Superior temporal gyrus (tissue), 1 donor: ENCODE measurements around the gene RFX4.
"Not testable (repeated sequence)": the region's sequence is repeated elsewhere in the genome, so short reads cannot be mapped to it uniquely, and the experiment has no call there.

Experiments used
- DNase-seq: peaks from one replicate; pipeline ENCODE4 v3.0.0-alpha.2; 2016; ENCODE audit errors: extremely low spot score

The RFX4 gene

DNA sequence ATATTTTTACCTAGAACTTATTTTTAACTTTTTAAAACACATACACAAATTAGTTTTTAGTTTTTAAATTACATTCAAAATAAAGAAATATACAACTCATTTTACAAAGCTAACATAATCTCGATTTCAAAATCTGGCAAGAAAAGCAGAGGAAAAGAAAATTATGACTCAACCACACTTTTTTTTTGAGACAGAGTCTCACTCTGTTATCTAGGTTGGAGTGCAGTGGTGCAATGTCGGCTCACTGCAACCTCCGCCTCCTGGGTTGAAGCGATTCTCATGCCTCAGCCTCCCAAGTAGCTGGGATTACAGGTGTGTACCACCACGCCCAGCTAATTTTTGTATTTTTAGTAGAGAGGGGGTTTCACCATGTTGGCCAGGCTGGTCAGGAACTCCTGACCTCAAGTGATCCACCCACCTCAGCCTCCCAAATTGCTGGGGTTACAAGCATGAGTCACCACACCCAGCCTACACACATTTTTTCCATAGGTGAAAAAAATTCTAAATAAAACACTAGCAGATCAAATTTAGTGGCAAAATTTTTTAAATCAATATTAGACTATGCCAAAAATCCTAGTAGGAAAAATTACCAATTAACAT lies 143.9 kb downstream of the RFX4 start:
- DNase-seq = not testable (repeated sequence)

DNA sequence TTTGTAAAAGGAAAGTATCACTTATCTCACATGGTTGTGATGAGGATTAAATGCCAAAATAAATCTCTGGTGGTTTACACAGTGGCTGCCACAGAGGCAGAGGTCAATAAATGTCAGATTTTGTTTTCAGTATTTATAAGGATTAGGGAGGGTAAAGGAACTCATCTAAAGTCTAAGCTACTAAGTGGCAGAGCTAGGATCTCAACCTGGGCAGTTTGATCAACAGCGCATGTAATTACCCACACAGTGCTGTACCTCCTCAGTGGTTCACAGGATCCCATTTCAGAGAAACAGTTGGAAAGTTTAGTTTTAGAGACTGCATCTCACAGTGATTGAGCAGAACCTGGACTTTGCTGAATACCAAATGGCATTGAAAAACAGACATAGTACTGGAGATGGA lies 146.8 kb downstream of the RFX4 start:
- no peak for DNase-seq

DNA sequence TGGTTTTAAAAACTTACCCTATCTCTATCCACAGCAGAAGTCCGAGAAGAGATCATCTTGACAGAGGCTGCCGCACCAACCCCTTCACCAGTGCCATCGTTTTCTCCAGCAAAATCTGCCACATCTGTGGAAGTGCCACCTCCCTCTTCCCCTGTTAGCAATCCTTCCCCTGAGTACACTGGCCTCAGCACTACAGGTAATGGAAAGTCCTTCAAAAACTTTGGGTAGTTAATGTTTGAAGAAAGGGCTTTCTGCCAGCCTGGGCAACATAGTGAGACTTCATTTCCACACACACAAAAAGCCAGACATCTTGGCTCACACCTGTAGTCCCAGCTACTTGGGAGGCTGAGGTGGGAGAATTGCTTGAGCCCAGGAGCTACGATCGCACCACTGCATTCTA lies 150.1 kb downstream of the RFX4 start:
- no peak for DNase-seq

GRCh38 chr12:106733660-106734059 lies 150.9 kb downstream of the RFX4 start:
- no peak for DNase-seq

DNA sequence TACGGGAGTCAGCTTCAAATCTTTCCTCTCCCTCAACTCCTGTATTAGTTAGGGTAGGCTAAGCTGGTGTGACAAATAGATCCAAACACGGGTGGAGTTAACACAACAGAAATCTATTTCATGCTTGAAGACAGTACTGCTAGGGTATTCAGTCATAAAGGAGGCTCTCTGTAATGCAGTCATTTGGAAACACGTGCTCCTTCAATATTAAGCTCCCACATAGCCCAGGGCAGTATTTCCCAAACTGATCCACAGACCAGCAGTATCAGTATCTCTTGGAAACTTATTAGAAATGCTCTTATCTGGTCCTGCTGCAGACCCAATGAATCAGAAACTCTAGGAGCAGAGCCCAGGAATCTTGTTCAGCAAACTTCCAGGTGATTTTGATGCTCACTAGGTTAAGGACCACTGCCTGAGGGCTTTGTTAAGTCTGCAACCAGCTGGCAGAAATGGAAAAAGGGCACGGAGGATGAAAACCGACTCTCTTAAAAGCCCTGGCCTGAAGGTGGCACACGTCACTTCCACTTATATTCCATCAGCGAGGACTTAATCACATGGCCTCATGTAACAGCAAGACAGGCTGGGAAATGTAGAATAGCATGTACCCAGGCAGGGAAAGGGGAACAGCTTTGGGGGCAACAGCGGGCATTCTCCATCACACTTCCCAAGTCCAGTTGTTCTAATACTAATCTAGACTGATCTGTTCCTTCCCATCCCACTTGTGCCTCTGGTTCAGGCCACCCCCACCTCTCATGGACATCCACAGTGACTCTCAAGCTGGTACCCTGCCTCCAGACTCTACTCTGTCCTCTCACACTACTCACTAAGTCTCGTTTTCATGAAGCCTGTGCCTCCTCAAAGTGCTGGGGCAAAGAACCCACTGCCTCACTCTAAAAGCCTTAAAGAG lies 153.5 kb downstream of the RFX4 start:
- DNase-seq = no peak

DNA sequence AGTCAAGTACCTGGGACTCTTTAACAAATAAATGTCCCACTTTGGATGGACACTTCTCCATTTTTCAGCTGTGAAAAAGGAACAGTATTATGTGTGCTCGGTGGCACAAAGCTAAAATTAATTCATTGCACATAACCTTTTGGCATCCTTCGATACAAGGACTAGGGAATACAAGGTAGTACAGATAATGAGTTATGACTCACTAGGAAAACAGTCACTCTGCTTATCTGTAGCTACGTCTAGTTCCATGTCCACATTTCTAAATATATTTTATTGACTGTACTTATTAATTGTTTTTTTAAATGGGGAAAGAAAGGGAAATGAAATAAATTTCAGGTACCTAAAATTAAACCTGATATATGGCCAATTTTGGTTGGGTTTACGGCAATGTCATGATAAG lies 156.5 kb downstream of the RFX4 start:
- no peak for DNase-seq

DNA sequence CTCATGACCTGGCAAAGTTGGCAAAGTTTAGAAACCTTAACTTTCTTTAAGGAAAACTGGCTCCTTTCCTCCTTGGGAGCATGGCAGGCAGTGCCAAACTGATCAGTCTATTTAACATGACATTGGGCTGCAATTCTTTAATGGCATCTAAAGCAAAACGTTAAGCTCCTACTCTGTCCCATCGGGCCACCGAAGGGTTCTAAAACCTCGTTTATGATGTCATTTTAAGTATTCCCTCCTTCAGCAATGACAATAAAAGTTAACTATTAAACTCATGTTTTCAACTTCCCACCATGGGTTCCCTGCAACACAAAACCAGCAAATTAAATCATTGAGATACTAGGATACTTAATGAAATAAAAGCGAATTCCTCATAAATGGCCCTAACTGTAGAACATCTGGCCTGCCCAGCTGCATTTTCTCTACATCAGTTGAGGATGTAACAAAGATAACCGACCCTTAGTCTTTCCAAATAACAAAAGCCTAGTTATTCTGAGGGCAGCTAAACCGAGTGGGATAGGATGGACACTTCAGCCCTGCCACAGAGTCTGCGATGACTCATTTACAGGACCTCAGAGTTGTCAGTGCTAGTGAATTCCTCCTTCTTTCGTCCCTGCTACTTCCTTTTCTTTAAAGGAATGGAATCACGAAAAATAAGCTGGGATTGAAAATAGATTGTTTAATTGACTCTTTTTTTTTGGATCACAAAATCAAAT lies 157.2 kb downstream of the RFX4 start:
- no peak for DNase-seq

GRCh38 chr12:106740818-106741217 lies 158.0 kb downstream of the RFX4 start:
- DNase-seq = no peak

DNA sequence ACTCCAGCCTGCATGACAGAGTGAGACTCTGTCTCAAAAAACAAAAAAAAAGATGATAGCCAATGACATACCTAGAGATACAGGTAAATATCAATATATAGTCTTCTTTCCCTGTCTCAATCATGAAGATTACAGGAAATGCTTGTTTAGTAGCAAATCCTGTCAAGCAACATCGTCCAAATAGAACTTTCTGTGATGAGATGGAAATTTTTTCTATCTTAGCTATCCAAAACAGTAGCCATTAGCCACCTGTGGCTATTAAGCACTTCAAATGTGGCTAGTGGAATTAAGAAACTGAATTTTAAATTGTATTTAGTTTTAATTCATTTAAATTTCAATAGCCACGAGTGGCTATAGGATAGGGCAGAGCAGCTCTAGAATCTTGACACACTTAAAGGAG lies 158.4 kb downstream of the RFX4 start:
- DNase-seq = no peak

GRCh38 chr12:106743270-106743988 lies 160.6 kb downstream of the RFX4 start:
- no peak for DNase-seq

- DNase-seq = no peak
Observed at GRCh38 chr12:106744600-106744999, 161.8 kb downstream of the RFX4 start.

- no peak for DNase-seq
Observed at GRCh38 chr12:106745181-106745745, 162.5 kb downstream of the RFX4 start.

GRCh38 chr12:106747973-106748436 lies 165.2 kb downstream of the RFX4 start:
- no peak for DNase-seq

- no peak for DNase-seq
Observed at GRCh38 chr12:106750524-106750923, 167.7 kb downstream of the RFX4 start.

DNA sequence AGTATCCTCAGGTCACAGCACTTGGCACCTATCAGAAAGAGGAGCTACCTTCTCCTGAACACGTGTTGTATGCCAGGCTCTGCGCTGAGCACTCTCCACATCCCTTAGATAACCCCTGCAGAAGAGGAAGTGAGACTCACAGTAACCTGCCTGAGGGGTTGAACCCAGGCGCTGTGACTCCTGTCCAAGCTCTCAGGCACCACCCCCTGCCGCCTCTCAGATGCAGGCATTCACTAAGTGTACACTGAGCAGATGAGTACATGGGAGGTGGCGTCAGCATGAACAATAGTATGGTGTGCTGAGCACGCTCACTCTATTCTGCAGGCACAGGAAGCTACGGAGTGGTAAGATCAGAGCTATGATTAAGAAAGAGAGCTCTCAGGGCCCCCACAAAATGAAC lies 170.7 kb downstream of the RFX4 start:
- no peak for DNase-seq

DNA sequence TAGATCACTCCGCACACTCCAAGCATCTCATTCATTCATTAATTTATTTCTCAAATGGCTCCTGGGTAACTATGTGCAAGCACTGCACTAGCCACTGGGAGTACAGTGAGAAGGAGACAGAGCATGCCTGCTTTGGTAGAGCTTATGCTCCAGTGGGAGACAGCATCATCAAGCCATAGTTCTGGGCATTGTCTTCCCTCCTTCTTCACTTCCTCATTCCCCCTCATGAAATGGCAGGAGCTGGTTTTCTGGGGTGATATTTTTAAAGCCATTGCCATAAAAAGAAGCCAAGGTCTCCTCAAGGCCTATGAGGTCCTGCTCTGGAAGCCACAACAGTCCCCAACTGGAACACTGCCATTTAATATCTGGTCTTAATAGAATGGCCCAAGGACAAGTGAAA lies 171.5 kb downstream of the RFX4 start:
- DNase-seq = no peak

DNA sequence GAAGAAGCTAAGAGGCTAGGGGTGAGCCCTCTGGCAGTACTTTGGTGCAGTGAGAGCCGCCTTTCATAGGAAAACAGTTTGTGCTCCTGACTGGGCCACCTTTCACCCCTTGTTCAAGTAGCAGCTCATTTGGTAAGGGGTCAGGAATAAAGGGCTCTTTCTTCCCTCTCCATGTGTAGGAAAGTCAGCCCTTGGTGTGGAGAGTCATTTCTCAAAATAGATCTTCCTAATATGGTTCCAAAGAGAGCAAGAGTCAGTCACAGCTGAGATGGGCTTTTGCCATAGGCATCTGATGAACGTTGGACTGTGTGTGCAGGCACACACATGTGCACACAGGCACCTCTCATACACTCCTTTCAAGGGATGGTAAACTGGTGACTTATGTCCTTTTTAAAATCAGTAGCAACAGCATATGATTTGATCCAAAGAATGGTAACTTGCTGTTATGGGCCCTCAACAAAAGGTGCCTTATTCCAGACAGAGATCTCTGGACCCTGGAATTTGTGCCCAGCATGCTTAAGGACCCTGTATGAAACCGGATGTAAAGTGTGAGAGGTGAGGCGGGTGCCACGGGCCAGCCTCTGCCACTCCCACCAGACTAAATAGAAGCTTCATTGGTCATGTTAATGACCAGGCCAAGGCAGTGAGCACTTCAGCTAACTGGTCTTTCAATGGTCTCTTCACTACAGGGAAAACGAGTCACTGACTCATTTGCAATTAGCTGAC lies 175.0 kb downstream of the RFX4 start:
- no peak for DNase-seq

DNA sequence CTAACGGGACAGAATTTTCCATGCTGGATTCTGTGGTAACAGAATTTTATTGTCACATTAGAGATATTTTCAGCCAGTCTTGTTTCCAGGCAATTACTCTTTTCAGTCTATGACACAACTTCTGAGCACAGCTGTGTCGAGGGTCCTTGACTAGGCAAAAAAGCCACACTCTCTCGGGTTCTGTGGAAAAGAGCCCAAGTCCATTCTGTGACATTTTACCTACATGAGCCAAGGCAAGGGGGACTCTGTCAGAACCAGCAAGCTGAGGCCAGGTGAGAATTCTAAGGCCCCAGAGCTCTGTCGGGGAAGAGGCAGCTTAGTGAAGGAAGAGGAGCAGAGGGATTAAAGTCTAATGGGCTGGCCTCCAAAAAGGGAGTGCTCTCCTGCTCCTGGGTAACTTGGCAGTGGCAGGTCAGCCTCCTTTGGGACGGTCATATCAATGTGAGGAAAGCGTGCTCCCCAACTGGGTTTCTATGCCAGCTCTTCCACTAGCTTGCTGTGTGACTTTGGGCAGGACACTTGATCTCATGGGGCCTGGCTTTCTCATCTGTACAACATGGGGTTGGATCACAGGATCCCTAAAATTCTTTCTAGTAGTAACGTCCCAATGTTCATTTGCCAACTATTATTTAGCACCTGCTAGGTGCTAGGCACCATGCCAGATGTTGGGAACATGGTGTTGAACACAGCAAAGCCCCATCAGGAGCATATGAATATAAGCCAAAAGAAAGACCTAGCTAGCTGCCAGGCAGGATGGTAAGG lies 175.7 kb downstream of the RFX4 start:
- DNase-seq = no peak

GRCh38 chr12:106759526-106760183 lies 176.9 kb downstream of the RFX4 start:
- DNase-seq = peak; percentile 52

GRCh38 chr12:106760184-106760531 lies 177.4 kb downstream of the RFX4 start:
- peak; percentile 55 for DNase-seq
